BJ (cell line): ENCODE data around the gene RGR. TPM values are rescaled to one million over a fixed set of nuclear protein-coding genes. Genes with fewer than 3 reads are reported as not detected.
A peak's percentile ranks its signal among the peaks of the same experiment; 100 is the strongest.

Experiments used
- CTCF ChIA-PET: fragments of 350-600 bp; formaldehyde crosslinking; extraction: SDS; loops from one replicate; lab custom pipeline; 2021; ENCODE audit warnings: antibody characterized with exemption, inconsistent platforms; lab: Yijun Ruan, JAX
- POLR2A ChIA-PET: fragments of 300-600 bp; sonication (Branson Sonifier 250); formaldehyde crosslinking; extraction: SDS; loops from one replicate; lab custom pipeline; 2021; ENCODE audit warnings: antibody characterized with exemption; lab: Charles Lee
- DNase-seq: peaks from one replicate; pipeline ENCODE4 v3.0.0-alpha.2; 2011; ENCODE audit warnings: low read depth
- H3K27me3 ChIP-seq: 2 replicates; pipeline ENCODE4 v1.6.0; 2011; ENCODE audit warnings: low read length; ENCODE audit not compliant: control insufficient read depth, insufficient read depth
- H3K36me3 ChIP-seq: 2 replicates; pipeline ENCODE4 v1.5.1; 2011; ENCODE audit warnings: low read length; ENCODE audit not compliant: control insufficient read depth, insufficient read depth
- H3K4me3 ChIP-seq: 2 replicates; pipeline ENCODE4 v1.5.1; 2011; ENCODE audit warnings: low read depth, mild to moderate bottlenecking, control low read depth, low read length
- polyA plus RNA-seq: library from polyadenylated mRNA; depleted of rRNA; stranded (reverse); fragments of >200 nt; gene quantifications from 2 replicates; pipeline ENCODE4 v1.2.3, GENCODE V29; 2011
- TF ChIP-seq, protein P1 (sequence below): IDR thresholded peaks from 2 replicates; pipeline ENCODE4 v1.5.1; 2011; ENCODE audit warnings: low read depth, mild to moderate bottlenecking, control low read depth, inconsistent platforms, low read length, moderate library complexity; ENCODE audit not compliant: insufficient read depth

RGR gene
- polyA plus RNA-seq, 1 experiment: not detected

DNA sequence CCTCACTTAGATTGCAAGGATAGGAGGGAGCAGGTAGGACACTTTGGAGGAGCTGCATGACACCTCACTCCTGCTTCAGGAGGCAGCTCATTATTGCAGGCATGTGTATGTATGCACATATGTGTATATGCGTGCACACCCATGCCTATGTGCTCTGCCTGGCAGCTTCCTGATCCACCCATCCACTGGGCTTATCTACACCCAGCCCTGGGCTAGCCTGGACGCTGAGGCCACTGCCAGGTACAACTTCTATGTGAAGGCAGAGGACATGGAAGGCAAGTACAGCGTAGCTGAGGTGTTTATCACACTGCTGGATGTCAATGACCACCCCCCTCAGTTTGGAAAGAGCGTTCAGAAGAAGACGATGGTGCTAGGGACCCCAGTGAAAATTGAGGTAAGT lies 32.8 kb upstream of the RGR start:
- POLR2A ChIA-PET: no interaction called here
- DNase-seq: no peak
- TF ChIP-seq, protein P1, sequence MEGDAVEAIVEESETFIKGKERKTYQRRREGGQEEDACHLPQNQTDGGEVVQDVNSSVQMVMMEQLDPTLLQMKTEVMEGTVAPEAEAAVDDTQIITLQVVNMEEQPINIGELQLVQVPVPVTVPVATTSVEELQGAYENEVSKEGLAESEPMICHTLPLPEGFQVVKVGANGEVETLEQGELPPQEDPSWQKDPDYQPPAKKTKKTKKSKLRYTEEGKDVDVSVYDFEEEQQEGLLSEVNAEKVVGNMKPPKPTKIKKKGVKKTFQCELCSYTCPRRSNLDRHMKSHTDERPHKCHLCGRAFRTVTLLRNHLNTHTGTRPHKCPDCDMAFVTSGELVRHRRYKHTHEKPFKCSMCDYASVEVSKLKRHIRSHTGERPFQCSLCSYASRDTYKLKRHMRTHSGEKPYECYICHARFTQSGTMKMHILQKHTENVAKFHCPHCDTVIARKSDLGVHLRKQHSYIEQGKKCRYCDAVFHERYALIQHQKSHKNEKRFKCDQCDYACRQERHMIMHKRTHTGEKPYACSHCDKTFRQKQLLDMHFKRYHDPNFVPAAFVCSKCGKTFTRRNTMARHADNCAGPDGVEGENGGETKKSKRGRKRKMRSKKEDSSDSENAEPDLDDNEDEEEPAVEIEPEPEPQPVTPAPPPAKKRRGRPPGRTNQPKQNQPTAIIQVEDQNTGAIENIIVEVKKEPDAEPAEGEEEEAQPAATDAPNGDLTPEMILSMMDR: no peak
- CTCF ChIA-PET: interaction anchor here (0.7 kb wide), 1 partner anchor 64 kb away, joined by 3 read pairs; no protein-coding TSS in a partner anchor
- Histone ChIP-seq H3K27me3 (0 out of 2 replicates have a peak, but pooled peaks cover 2% of the 10 kb centered on the region), H3K4me3 (no peak overlapping the region), H3K36me3 (no peaks in the 10 kb centered on the region)

DNA sequence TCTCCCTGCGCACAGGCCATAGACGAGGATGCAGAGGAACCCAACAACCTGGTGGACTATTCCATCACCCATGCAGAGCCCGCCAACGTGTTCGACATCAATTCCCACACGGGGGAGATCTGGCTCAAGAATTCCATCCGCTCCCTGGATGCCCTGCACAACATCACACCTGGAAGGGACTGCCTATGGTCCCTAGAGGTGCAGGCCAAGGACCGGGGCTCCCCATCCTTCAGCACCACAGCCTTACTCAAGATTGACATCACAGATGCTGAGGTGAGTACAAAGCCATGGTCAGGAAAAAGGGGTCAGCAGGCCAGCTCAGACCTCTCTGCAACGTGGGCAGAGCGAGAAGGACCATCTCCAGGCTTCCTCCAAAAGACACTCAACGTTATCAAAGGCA lies 31.8 kb upstream of the RGR start:
- ChIA-PET POLR2A (no interaction called here), CTCF (interaction anchor here (1.6 kb wide), 1 partner anchor 20 kb away, joined by 3 read pairs; no protein-coding TSS in a partner anchor)
- no peaks in the 10 kb centered on the region for H3K36me3 ChIP-seq
- H3K27me3 ChIP-seq: 0 out of 2 replicates have a peak, but pooled peaks cover 2% of the 10 kb centered on the region
- no peak overlapping the region for H3K4me3 ChIP-seq
- TF ChIP-seq, protein P1: no peak
- no peak for DNase-seq

DNA sequence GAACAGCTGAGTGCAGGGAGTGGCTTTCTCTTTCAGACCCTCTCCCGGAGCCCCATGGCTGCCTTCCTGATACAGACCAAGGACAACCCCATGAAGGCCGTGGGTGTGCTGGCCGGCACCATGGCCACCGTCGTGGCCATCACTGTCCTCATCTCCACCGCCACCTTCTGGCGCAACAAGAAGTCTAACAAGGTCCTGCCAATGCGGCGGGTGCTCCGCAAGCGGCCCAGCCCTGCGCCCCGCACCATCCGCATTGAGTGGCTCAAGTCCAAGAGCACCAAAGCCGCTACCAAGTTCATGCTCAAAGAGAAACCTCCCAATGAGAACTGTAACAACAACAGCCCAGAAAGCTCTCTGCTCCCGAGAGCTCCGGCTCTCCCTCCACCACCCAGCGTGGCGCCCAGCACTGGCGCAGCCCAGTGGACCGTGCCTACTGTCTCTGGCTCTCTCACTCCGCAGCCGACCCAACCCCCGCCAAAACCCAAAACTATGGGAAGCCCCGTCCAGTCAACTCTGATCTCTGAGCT lies 30.7 kb upstream of the RGR start:
- CTCF ChIA-PET: interaction anchor here (0.7 to 1.6 kb wide), 3 partner anchors 9 to 51 kb away, joined by 3 to 4 read pairs (median 3); no protein-coding TSS in a partner anchor
- TF ChIP-seq, protein P1: no peak
- DNase-seq: no peak
- Histone ChIP-seq H3K4me3 (no peak overlapping the region), H3K36me3 (no peaks in the 10 kb centered on the region), H3K27me3 (no peaks in the 10 kb centered on the region)
- POLR2A ChIA-PET: no interaction called here

DNA sequence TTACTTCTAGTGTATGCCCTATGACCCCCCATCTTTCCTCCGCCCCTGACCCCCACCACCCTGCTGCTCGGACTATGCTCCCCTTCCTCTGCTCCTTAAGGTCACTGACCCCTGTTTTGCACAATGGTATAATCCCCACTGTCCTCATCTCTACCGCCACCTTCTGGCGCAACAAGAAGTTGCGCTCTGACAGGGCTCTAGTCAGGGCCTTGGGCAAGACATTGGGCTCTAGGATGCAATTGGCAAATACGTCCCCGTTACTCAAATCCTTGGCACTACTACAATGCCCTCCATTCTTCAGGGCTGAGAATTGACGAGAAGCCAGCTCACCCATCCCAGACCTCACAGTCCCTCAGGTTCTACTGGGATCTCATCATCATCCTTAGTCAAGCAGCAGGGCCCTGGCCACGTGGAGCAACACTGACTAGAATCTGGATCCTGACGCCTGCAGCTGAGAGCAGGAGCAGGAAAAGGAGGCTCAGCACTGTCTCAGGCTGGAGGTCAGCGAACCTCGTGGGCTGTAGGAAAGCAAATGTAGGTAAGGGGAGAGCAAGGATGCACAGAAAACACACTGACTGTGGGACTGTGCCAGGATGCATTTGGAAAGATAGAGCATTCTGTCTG lies 30.1 kb upstream of the RGR start:
- TF ChIP-seq, protein P1: peak; percentile 36
- CTCF ChIA-PET: interaction anchor here (0.7 to 1.5 kb wide), 4 partner anchors 10 to 51 kb away, joined by 3 to 4 read pairs (median 4); no protein-coding TSS in a partner anchor
- H3K36me3 ChIP-seq: no peaks in the 10 kb centered on the region
- H3K4me3 ChIP-seq: no peak overlapping the region
- DNase-seq: no peak
- H3K27me3 ChIP-seq: no peaks in the 10 kb centered on the region
- POLR2A ChIA-PET: no interaction called here

DNA sequence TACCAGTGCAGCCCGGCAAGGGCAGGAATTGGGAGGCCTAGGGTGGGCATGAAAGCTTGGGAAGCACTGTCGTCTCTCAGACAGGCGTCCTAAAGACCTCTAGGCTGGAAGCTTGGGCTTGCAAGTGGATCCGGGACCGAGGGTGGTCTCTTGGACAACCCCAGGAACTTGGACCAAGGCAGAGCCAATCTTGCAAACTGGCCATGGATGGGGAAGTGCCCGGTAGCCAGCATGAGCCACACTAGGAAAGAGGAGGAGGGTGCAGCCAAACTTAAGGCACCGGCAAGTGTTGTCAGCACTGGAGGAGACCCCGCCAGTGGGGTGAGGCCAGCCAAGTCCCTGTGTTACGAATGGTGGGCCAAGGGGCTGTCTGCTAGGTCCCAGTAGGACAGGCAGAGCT lies 28.0 kb upstream of the RGR start:
- CTCF ChIA-PET: interaction anchor here (1.3 kb wide), 1 partner anchor 9 kb away, joined by 3 read pairs; no protein-coding TSS in a partner anchor
- TF ChIP-seq, protein P1: no peak
- Histone ChIP-seq H3K27me3 (no peaks in the 10 kb centered on the region), H3K36me3 (no peaks in the 10 kb centered on the region), H3K4me3 (no peak overlapping the region)
- no peak for DNase-seq
- POLR2A ChIA-PET: no interaction called here
